GM21447 (cell line): ENCODE results near the gene PCDHGC5.

ENCODE experiments used
- ATAC-seq: cut with Tn5 transposase; IDR thresholded peaks from one replicate; pipeline ENCODE4 v1.9.1; 2021; ENCODE audit not compliant: unreplicated experiment

PCDHGC5 gene

GRCh38 chr5:141490771-141491170 is 1.9 kb downstream of the PCDHGC5 start:
- ATAC-seq: no peak

- ATAC-seq: peak; percentile 28
Measured at GRCh38 chr5:141491323-141492167, 2.7 kb downstream of the PCDHGC5 start.

GRCh38 chr5:141492168-141492885 is 3.4 kb downstream of the PCDHGC5 start:
- ATAC-seq: peak; percentile 49

- ATAC-seq: no peak
Measured at GRCh38 chr5:141493500-141494422, 4.9 kb downstream of the PCDHGC5 start.

- ATAC-seq: no peak
Measured at GRCh38 chr5:141494761-141495452, 6.0 kb downstream of the PCDHGC5 start.

- ATAC-seq: no peak
Measured at GRCh38 chr5:141495453-141495811, 6.6 kb downstream of the PCDHGC5 start.

- no peak for ATAC-seq
Measured at GRCh38 chr5:141496038-141496437, 7.2 kb downstream of the PCDHGC5 start.

- no peak for ATAC-seq
Measured at GRCh38 chr5:141501761-141502160, 12.9 kb downstream of the PCDHGC5 start.

- no peak for ATAC-seq
Measured at GRCh38 chr5:141503681-141504080, 14.8 kb downstream of the PCDHGC5 start.

GRCh38 chr5:141504216-141504615 is 15.3 kb downstream of the PCDHGC5 start:
- ATAC-seq: no peak

- ATAC-seq: no peak
Measured at GRCh38 chr5:141506381-141507155, 17.7 kb downstream of the PCDHGC5 start.

GRCh38 chr5:141507387-141508091 is 18.7 kb downstream of the PCDHGC5 start:
- peak; percentile 29 for ATAC-seq

- no peak for ATAC-seq
Measured at GRCh38 chr5:141508440-141508797, 19.5 kb downstream of the PCDHGC5 start.

GRCh38 chr5:141508798-141509611 is 20.1 kb downstream of the PCDHGC5 start:
- no peak for ATAC-seq

GRCh38 chr5:141510160-141510559 is 21.3 kb downstream of the PCDHGC5 start:
- ATAC-seq: no peak

- ATAC-seq: no peak
Measured at GRCh38 chr5:141510850-141511601, 22.1 kb downstream of the PCDHGC5 start.

GRCh38 chr5:141511771-141512325 is 23.0 kb downstream of the PCDHGC5 start:
- no peak for ATAC-seq
